ENCODE data around the gene RAD51B.

Gene RAD51B

DNA sequence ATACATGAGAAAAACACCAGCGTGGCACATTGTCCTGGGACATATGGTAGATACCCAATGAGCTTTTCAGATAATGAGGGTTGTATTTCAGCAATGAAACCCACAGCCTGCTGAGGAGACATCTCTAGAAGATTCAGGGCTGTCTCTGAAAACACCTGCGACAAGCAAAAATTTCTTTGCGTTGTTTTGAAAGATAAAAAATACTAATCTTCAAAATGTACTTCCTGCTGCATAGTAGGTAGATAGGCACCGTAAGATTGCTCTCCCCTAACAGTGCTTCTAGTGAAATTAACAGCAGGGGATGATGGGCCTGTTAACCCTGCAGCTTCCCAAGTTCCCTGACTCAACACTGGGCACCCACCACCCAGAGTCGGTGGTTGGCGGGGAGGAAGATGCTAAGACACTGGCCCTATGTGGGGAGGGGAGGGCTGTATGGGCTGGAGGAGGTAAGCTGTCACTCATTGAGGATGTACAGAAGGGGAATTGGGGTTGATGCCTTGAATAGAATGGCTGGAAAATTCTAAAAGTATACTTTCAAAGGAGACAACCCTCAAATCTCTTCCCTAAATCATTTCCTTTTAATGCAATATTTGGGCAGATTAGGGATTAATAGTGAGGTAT lies 953.3 kb downstream of the RAD51B start:
- no peak for DNase-seq

DNA sequence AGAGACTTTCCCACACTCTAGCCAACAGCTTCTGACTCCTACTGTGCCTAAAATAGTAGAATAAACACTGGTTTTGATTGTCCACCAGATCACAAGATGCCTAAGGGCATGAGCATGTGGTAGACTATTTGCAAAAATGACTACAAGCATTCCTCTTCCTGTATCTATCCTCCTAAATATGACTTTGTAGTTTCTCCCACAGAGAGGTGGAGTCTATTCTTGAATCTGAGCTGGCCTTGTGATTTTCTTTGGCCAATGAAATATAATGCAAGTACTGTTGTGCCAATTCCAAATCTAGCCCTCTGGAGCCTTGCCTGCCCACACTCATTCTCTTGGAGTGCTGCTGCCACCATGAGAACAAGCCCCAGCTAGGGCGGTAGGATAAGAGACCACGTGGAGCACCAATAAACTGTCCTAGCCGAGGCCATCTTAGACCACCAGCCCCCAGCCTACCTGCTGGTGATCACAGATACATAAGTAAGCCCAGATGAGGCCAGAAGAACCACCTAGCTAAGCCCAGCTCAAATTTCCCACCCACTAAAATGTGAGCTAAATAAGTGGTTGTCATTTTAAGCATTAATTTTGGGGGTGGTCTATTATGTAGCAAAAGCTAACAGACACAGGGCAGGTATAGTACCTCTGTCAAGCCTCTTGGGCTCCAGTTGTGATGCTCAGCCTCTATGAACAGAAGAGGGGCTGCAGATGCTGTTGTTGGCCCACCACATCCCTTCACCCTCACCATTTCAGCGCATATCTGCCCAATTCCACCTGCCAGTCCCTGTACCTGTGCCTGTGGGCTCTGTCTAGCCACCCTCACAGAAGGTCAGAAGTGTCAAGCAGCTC lies 955.4 kb downstream of the RAD51B start:
- peak; percentile 82 for DNase-seq

DNA sequence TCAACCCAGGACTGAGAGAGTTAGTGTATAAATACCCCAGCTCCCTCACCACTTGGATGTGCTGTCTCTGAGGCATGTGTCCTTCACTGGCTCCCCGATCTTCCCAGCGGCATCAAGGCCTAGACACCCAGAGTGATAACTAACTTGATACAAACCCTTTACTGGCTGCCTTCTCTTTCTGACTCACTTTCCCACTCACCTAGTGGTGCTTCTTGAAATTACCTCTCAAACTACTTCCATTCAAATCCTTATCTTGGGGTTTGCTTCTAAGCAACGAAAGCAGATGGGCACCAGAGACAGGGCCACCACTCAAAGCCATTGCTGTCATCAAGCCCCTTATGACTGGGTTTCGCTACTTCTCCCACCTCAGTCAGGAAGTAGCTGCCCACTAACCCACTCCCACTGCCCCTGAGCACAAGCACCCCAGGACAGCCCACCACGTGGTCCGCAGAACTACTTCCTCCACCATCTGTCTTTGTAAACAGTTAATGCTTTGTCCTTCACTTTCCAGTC lies 956.1 kb downstream of the RAD51B start:
- no peak for DNase-seq

DNA sequence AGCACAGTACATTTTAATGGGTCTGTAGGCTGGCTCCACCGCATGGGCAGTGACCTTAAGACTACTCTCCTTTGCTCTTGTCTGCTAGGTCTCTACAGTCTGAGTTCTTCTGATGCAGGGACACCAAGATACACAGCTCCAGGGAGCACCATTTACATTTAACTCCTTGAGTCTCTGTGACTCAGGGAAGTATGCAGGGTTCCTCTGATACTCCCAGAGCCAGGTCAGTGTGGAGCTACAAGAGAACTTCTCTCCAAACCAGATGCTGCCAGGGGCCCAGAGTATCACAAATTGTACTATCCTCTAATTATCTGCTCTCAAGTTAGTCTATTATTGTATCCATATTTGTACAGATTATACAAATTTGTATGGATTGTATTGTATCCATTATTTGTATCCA lies 958.1 kb downstream of the RAD51B start:
- DNase-seq, result no peak
